Activated CD8-positive, alpha-beta memory T cell treated with anti-CD3 and anti-CD28 coated beads for 4 hours (primary cell): ENCODE measurements around the gene CPLX3.

Experiments used
- DNase-seq, 2 donors: peaks; one replicate each; pipeline ENCODE4 v3.0.0-alpha.2; 2020; ENCODE audit warnings: low read depth in 2 of 2

CPLX3 gene

DNA sequence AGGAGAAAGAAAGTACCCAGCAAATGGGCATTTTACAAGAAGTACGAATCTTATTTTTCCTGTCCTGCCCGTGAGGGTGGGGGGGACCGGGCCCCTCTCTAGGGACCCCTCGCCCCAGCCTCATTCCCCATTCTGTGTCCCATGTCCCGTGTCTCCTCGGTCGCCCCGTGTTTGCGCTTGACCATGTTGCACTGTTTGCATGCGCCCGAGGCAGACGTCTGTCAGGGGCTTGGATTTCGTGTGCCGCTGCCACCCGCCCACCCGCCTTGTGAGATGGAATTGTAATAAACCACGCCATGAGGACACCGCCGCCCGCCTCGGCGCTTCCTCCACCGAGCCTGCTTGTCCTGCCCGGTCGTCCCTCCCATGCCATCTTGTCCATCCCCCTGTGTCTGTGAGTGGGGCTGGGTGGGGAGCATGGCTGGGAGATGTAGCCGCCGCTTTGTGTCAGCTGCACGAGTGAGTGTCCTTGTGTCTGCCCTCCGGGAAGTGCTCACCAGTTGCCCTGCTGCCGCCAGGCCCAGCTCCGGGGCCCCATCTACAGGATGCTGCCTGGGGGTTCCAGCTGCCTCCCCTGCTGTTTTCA lies 23.5 kb upstream of the CPLX3 start:
- no peak for DNase-seq

DNA sequence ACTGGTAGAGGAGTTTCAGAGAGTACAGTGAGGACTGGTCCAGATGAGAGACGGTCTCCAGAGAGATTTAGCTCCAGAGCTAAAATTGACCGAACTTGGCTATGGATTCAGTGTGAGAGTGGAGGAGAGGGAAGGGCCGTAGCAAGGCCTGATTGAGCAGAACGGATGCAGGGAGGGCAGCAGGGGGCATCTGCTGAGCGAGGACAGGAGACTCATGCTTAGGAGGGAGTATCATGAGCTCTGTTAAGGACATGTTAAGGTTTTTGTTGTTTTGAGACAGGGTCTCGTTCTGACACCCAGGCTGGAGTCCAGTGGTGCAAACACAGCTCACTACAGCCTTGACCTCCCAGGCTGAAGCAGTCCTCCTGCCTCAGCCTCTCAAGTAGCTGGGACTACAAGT lies 21.5 kb upstream of the CPLX3 start:
- no peak for DNase-seq

DNA sequence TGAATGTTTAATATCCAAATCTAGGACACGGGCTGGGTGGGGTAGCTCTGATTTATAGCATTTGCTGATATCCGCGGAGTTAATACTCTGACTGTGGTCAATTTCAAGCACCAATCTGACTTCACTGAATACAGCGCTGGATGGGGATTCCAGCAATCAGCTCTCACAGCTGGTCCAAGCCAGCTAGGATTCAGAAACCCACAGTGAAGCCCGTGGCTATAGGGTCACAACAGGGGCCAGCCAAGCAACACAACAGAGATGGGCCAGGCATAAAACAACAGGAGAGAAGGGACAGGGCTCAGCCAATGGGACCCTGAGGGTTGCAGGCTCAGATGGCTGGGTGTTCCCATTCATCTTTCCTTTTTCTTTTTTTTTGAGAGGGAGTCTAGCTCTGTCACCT lies 19.1 kb upstream of the CPLX3 start:
- DNase-seq, result no peak

DNA sequence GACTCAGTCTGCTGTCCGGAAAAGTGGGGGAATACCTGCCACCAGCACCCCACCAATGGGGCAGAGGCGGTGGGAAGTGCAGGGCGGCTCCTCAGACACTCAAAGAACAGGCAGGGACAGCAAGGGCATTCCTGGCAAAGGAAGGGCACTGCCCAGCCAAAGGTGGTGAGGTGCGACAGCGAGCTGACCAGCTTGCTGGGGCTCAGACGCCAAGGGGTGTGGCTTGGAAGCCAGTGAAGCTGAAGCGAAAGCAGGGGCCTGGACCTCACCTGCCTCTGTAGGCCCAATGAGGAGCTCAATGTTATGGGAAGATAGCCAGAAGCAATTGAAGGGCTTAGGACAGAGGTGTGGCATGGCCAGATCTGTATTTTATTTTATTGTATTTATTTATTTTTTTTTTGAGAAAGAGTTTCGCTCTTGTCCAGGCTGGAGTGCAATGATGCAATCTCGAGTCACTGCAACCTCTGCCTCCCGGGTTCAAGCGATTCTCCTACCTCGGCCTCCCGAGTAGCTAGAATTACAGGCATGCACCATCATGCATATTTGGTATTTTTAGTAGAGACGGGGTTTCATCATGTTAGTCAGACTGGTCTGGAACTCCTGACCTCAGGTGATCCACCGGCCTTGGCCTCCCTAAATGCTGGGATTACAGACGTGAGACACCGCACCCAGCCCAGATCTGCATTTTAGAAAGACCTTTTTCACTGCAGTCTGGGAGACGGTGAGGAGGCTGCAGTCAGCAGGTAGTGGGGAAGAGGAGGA lies 18.2 kb upstream of the CPLX3 start:
- DNase-seq, result no peak

DNA sequence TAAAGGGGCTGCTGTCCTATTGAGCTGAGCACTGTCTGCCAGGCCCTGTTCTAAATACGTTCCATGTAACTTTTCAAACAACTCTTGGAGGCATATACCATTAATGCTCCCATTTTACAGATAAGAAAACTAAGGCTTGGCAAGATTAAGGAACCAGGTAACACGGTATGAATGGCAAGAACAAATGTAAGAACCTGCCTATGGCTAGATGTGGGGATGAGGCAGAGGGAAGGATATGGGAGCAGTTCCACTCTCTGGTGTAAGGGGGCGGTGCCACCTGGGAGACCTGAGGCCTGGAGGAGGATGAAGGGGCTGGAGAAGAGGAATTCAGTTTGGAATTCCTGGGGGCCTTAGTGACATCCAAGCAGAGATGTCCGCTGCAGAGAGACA lies 17.6 kb upstream of the CPLX3 start:
- no peak for DNase-seq

DNA sequence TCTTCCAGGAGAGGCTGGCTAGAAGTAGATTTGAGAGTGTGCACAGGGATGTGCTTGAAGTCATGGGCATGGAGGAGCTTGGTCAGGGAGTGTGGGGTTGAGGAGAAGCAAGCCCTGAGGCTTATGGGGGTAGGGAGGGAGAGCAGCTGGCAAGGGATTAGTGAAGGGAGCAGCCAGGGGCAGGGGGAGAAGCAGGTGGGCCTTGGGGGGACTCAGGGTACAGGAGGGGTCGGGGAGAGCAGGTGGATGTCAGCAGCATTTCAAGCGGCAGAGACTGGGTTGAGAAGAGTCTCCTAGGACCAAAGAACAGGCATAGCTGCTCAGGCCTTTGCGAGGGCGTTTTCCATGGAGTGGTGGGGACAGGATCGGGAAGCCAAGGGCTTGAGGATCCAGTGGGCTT lies 17.2 kb upstream of the CPLX3 start:
- DNase-seq, result no peak

DNA sequence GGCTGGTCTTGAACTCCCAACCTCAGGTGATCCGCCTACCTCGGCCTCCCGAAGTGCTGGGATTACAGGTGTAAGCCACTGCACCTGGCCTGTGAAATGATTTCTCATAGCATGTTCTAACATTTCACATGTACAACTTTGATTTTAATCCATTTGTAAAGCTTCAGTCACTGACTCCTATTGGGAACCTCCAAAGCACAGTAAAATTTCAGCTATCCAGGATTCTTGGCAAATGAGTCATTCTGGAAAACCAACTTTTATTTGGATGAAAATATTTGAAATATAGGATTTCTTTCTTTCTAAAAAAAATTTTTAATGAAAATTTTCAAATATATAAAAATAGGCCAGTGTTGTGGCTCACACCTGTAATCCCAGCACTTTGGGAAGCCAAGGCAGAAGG lies 16.5 kb upstream of the CPLX3 start:
- DNase-seq, result no peak

DNA sequence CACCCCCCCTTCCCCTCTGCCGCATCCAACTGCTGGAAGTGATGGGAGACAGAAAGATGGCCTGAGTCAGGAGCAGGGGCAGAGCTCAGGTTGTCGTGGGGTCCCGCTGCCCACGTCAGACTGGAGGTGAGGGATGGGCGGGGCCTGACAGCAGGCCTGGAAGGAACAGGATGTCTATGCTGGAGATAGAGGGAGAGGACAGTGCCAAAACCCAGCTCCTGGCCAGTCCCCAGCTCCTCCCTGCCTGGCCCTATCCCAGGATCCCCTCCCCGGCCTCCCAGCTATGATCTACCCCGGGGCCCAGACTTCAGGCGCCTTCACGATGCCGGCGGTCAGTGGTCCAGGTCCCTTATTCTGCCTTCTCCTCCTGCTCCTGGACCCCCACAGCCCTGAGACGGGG lies 13.9 kb upstream of the CPLX3 start, which contains the start of gene LMAN1L:
Gene LMAN1L (plus strand): TSS at position 303 of the 400 bp plus-strand sequence. CDS start 20 bp downstream, at position 323.
- no peak for DNase-seq

DNA sequence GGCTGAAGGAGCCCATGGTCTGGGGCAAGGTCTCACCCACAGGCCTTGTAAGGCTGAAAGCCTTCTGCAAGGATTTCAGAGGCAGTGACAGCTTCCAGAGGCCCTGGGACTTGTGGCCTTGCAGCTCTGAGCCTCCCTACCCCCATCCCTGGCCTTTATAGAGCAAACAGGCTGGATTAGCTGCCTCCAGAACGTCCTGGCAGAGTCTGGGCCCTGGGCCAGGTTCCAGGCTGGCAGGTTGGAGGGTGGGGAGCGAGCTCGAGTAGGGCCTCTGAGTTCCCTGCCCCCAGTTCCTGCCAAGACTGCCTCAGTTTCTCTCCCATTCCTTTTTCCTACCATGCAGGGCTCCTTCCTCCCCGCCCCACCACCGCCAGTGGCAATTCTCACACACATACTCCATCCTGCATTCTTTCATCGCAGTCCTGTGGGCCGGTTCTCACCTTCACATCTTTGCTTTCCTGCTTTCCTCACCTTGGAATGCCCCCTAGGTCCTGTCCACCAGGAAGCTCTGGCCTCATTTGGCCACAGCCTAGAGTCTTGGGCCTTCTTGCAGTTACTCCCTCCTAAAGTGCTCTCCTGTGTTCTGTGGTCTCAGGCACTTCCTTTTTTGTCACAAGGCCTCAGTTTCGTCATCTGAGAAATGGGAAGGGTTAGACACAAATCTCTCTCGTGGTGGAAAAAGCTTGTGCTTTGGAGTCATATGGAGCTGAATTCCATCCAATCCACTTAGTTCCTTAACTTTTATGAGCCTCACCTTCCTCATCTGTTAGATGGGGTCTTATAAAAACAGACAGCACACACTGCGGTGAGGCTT lies 11.1 kb upstream of the CPLX3 start:
- DNase-seq, result no peak

DNA sequence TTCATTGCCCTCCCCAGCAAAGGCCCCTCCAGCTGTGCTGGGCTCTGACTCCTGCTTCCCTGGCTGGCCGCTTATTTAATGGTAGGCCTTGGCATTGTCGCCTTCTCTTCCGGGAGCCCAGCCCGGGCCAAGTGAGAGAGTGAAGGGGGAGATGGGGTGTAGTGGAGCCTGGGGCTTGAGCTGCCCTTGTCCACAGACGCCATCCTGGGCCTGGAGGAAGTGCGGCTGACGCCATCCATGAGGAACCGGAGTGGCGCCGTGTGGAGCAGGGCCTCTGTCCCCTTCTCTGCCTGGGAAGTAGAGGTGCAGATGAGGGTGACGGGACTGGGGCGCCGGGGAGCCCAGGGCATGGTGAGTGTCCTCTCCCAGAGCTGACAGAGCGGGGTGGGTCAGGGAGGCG lies 10.5 kb upstream of the CPLX3 start:
- no peak for DNase-seq

DNA sequence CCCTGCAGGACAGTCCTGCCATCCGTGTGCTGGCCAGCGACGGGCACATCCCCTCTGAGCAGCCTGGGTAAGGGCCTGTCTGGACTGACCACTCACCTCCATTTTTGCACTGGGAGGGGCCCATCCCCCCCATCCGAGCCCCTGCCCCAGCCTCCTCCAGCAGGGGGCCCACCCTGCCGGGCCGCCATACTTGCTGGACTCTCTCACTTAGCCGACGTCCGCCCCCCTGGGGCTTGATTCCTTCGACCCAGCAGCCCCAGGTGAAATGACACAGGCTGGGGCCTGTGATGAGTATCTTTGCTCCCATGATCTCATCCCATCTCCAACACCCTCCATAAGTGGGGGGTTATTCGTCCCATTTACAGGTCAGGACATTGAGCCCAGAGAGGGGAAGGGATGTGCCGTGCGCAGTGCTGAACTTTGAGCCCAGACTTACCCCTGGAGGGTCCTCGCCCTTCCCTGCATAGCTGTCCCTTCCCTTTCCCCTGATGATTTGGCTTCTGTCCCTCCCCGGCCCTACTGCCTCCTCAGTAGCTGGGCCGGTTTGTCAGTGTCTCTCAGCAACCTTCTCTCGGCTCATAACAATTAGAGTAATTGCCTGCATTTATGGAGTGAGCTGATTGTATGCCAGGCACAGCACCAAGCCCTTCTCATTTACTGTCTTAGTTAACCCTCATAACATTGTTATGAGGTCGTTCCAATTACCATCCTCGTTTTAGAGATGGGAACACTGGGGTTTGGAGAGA lies 9.6 kb upstream of the CPLX3 start:
- no peak for DNase-seq

DNA sequence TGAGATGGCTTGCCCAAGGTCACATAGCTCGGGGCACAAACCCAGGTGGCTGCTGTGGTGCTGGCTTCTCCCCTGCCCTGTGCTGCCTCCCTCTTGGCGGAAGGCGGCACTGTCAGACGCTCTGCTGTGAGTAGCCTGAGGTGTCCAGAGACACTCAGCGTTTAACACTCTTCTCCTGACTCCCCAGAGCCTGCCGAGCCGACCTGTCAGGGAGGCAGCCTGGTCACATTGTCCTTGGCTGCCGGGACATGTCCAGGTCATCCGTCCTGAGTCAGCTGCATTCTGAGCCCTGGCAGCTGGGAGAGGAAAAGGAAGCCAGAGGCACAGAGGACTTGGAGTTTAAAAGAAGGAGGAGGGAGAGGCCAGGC lies 9.1 kb upstream of the CPLX3 start:
- DNase-seq, result no peak

DNA sequence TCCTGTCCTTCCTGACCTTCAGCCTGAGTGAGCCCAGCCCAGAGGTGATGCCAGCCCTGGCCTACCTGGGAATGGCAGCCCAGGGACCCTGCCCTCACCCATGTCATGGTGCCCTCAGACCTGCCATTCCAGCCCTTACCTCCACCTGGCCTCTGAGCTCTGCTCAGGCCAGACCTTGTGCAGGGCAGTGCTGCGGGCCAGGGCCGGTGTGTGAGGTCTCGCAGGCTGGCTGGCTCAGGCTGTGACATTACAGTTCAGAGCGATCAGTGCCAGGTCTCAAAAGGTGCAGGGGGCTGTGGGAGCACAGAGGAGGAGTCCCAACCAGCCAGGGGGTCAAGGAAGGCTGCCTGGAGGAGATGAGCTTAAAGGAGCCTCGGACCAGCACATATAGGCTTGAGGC lies 6.4 kb upstream of the CPLX3 start:
- no peak for DNase-seq

DNA sequence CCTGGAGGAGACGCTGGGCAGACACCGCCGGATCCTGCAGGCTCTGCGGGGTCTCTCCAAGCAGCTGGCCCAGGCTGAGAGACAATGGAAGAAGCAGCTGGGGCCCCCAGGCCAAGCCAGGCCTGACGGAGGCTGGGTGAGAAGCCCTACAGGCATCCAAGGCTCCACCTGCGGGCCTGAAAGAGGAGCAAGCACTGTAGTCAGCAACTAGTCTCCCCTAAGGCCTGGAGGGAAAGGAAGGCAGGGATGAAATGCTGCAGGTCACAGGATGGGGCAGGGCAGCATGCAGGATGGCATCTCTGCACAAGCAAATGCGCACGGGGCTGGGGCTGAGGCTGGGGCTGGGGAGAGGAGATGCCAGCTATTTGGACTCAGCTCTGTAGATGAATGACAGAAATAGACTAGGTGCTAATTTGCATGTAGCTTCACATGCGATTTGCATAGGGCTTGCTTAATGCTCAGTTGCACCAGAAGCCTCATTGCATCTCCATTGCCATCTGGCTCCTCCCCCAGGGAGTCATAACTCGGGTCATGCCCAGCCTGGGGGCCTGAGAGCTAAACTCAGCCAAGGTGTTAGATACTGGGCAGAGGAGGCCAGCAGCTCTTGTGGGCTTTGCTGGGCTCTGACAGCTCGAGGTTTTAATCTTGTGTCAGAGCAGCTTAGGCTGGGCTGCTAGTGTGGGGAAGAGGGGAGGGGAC lies 5.2 kb upstream of the CPLX3 start:
- no peak for DNase-seq

DNA sequence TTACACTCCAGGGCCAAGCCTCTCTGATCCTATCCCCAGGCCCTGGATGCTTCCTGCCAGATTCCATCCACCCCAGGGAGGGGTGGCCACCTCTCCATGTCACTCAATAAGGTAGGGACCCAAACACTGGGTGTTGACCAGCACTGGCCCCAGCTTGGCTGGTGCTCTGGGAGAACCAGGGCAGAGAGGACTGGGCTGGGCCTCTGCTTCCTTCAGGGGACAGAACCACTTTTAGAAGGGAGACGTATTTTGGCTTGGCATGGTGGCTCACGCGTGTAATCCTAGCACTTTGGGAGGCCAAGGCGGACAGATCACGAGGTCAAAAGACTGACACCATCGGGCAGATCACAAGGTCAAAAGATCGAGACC lies 4.7 kb upstream of the CPLX3 start:
- no peak for DNase-seq

DNA sequence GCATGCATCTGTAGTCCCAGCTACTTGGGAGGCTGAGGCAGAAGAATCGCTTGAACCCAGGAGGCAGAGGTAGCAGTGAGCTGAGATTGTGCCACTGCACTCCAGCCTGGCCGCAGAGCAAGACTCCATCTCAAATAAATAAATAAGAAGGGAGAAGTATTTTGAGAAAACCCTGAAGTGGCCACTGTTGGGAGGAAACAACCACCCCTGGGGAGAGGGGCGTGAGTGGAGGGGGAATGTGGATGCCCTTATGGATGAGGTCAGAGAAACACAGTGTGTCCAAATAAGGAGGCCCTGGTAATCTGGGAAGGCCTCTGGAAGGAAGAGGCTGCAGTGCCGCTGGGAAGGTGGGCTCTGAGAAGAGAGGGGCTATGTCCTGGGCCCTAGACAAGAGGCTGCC lies 4.2 kb upstream of the CPLX3 start:
- no peak for DNase-seq

DNA sequence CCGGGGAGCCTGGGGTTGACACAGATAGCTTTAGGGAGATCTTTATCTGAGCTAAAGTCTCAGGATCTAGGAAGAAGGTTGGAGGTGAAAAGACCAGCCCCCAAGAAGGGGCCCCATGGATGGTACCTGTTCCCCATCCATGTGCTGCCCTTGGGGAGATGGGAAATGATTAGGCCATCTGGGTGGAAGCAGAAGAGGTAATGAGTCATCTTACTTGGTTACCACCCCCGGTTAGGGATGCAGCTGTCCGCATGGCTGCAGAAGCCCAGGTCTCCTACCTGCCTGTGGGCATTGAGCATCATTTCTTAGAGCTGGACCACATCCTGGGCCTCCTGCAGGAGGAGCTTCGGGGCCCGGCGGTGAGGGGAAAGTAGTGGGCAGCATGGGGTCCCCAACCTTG lies 3.1 kb upstream of the CPLX3 start:
- no peak for DNase-seq

DNA sequence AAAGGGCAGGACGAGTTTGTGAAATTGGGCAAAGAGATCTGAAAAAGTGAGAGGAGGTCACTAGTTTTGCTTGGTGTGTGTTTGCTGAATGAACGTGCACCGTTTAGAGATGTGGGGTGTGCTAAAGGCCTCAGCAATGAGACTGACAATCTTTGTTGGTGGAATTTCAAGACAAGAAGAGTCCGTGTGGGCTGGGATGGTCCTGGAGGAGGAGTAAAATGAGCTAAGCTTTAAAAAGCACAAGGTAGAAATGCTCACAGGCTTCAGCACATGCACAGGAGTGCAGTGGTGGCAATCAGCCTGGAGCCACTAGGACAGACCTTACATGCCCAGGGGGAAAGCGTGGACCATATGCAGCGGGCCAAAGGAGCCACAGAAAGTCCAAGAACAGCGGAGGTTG lies 1.5 kb upstream of the CPLX3 start:
- DNase-seq, result no peak

DNA sequence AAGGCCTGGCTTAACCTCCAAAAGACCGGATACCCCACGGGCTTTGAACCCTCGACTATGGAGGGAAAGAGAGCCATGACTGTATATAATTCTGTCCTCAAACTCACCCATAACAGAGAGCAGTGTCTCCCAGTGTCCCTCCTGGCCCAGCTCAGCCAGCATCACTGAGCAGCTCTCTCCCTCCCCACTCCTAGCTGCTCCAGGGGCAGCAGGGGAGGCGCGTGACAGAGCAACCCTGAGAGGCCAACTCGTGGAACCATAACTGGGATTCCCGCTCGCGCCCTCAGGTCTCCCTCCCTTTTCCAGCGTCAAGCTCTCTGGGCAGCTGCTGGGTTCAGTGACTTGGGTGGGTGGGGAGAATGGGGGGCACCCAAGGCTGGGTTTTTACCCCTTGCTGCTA lies 561 bp upstream of the CPLX3 start:
- DNase-seq, result no peak

DNA sequence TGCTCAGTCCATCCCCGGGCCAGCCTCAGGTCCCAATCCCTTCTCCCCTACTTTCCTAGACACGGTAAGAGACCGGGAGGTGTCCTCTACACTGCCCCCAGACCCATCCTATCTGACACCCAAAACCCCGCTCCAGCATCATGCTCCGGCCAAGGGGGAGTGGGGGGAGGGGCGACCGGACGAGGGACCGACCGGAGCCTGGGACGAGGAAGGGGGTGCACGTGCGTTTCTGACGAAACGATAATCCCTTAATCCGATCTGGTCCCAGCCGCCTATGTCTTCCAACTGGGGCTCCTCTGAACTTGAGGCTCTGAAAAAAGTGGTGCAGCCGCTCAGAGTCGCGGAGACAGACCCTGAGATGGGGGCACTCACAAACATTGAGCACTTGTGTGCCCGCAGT lies 494 bp downstream of the CPLX3 start:
- DNase-seq, result no peak

DNA sequence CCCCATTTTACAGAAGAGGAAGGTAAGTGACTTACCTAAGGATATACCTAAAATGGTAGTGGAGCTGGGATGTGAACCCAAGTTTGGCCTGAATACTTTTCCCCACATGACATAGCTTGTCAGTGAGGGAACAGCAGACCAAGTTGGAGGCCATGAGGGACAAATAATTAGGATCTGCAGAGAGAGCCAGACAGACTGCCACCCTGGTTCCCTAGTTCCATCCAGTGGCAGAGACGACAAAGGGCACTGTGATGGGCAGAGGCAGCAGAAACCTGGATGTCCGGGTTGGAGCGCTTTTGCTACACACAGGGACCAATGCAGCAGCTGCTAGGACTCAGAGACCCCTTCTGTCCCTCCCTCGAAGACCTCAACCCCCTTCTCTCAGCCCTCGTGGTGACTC lies 1.2 kb downstream of the CPLX3 start:
- DNase-seq, result no peak

DNA sequence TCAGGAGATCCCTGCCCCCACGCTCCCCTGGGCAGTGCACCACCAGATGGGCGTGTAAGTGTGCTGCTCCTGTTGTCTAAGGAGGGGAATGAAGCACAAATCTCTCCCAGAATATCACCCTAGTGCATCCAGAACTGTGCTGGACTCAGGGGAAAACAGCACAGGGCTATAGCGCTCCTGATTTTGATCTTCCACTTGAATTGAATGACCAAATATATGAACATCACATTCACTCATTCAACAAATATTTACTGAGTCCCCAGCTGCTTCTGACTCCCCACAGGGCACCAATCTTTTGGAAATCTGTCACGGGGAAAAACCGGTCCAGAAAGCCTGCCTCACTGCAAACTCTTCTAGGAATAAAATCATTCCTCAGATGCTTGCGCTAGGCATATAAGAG lies 2.4 kb downstream of the CPLX3 start:
- DNase-seq, result no peak
